Stimulated activated CD4-positive, alpha-beta T cell treated with anti-CD3 and anti-CD28 coated beads, Interleukin-4, amount 100 ng/mL, for 1 hour (primary cell): Measurements from ENCODE around the gene STON2.

Source experiments
- DNase-seq: peaks from one replicate; pipeline ENCODE4 v3.0.0-alpha.2; 2020

The STON2 gene

DNA sequence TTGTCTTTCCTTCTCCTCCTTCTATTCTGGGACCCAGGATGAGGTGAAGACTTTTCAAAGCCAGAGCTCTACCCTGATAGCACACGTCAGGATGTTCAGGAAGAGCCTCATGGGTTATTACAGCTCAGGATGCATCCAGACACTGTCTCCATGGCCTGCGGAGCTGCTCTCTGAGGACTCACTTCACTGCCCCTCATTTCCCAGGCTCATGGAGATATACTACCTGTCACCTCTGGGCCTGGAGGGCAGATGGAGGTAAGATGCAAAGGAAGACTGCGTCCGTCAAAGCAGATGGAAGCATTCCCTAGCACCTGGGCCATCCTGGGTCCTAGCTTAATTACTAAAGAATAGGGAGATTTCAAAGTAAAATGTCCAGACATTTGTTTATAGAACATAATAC is 32.6 kb downstream of the STON2 start:
- DNase-seq: no peak

DNA sequence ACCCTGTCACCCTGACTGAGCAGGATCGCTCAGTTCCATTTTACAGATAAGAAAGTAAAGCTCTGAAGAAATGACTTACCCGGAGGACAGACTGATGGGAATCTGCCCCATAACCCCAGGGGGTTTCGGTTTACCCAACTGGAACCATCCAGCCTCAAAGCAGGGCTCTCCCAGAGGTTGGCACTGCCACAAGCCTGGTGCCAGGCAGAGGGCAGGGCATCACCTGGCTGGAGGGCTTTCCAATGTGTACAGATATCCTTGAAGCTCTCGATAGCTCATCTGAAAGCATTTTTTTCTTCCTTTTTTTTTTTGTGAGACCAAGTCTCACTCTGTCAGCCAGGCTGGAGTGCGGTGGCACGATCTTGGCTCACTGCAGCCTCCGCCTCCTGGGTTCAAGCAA is 33.2 kb downstream of the STON2 start:
- DNase-seq: no peak

DNA sequence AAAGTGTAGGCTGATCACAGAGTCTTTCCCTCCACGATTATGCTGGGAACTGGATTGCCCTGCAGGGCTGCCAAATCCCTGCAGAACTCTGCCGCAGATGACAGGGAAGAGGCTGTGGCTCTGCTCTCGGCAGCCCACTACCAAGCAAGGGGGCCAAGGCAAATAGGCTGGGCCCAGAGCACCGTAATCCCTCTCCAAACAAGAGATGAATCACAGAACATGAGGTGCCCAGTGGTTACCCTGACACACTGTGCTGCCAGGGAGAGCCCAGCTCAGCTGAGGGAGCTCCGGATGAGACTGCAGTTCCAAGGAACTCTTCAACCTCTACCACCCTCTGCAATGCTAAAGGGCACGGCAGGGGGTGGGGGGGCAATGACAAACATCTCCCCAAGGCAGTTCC is 33.9 kb downstream of the STON2 start:
- DNase-seq: no peak

DNA sequence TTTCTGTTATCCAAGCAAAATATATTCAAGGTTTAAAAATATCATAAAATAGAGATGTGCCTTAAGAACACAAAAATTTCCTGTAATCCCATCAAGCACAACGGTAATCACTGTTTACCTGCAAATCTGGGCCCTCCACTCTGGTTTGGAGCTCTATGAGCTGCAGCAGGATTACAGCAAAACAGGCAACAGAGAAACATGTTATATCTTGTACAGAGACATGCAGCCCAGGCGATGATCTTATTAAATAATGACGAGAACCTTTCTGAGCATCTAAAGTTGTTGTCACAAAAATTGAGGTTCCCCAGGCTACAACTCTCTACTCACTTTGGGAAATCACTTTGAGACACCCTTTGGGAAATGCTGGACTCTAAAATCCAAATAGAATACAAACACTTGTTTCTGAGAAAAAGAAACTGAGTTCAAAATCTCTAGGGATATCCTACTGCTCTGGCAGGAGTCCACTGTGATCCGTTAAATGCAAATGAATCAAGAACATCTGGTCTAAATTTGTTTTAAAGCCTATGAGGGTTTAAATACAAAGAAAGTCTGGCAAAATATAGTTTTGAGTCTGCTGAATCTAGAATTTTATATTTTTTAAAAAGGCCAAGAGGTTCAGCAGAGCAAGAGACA is 36.3 kb downstream of the STON2 start:
- no peak for DNase-seq

DNA sequence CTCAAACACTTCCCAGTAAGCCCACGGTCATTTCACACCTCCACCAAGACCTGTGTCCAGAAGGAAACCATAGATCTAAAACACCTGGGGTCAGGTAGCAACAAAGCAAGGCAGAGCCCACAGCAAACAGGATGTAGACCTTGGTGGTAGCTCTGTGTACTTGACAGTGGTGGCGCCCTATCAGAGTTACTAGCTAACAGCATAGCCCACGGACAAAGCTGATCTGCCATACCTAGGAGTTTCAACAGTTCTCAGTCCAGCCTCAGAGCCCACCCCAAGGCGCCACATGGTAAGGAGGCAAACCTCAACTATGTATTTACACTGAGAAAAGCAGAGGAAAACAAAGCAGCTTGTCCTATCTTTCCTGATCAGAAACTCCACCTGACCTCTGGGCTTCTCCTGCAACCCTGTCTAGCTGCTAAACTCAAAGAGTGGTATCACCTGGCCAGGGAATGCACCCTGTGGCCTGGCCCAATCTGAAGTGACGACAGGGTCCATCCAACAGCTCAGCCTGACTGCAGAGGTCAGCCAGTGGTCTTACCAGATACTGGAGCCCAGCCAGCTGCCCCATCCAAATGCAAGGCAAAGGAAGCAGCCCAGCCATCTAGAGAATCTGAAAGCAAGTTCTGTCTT is 46.3 kb downstream of the STON2 start:
- DNase-seq: no peak

DNA sequence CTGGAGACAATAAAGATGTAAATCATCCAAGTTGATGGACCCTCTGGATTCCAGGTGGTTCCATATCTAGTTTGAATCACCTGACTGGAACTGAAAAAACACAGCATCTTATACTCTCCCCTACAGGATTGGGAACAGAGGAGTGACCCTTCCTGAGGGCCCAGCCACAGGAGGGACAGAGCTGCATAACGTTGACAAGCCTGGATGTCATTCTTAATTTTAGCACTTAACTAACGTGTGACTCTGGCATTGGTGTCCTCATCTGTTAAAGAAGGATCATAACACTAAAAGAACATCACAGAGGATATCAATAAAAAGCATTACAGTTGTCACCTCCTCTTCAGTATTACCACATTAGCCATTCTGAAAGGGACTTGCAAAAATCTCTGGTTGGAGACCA is 47.7 kb downstream of the STON2 start:
- DNase-seq: no peak

DNA sequence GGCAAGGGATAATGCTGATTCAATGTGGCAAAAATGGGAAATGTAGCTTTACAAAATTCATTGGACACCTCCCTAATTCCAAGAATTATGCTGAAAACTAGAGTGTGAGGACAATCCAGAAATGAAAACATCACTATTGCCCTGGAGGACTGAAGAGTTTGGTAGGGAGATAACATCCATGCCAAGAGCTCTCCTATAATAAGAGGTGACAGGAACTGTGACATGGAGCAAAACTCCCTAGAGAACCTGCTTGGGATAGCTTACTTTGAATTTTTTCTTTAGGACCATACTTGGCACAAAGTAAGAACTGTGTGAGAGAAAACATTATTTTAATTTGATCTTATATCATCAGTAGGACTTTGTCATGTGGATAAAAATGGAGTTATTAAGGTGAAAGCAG is 48.9 kb downstream of the STON2 start:
- DNase-seq: no peak

DNA sequence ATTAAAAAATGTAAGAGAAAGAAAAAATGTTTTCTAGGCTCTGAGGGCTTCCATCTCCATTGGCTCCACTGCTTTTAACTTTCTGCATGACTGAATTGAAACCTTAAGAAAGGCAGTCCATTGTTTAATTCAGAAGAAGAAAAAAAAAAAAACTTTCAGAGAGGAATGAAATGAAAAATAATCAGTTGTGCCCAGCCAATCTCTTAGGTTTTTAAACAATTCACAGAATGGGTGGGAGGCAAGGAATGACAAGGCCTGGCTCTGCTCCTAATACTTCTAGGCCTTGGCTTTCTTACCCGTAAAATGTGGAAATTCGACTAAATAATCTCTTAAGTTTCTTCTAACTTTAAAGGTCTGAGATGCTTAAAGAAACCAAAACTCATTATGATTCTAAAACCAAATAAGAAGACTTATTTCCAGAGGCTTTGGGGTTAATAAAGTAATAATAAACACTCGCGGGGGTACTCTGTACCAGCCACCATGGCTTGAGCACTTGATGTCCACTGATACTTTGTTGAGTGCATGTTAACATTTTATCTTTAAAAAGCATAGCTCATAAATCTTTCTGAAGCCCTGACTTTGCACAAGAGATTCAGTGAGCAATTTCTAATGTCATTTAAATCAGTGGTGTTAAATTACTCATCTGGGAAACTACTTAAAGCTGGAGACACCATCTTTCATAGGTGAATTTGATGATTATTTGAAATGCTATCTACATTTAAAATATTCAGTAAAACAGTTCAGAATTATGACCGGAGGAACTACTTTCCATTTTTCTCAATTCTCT is 49.6 kb downstream of the STON2 start:
- no peak for DNase-seq

DNA sequence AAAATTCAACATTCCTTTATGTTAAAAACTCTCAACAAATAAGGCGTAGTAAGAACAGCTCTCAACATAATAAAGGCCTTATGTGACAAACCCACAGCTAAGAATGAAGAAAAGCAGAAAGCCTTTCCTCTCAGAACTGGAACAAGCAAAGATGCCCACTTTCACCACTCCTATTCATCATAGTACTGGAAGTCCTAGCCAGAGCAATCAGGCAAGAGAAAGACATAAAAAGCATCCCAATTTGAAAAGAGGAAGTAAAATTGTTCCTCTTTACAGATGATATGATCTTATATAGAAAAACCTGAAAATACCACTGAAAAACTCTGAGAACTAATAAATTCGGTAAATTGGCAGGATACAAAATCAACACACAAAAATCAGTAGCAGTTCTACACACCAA is 52.1 kb downstream of the STON2 start:
- DNase-seq: no peak

DNA sequence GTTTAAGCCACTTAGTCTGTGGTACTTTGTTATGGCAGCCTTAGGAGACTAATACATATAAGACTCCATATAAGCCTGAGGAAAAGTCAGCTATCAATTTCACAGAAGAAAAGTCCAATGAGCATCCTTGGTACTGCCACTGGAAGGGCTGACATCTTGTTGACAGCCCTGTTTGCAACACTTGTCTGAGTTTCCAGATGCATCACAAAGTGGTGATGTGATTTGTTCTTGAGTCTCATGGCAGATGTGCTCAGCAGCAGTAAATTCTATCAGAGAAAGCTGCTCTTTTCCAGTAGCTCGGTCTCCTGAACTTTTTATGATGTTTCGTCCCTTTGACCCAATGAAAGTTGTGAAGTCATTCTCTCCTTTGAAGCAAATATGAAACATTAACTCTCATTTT is 54.3 kb downstream of the STON2 start:
- DNase-seq: no peak

DNA sequence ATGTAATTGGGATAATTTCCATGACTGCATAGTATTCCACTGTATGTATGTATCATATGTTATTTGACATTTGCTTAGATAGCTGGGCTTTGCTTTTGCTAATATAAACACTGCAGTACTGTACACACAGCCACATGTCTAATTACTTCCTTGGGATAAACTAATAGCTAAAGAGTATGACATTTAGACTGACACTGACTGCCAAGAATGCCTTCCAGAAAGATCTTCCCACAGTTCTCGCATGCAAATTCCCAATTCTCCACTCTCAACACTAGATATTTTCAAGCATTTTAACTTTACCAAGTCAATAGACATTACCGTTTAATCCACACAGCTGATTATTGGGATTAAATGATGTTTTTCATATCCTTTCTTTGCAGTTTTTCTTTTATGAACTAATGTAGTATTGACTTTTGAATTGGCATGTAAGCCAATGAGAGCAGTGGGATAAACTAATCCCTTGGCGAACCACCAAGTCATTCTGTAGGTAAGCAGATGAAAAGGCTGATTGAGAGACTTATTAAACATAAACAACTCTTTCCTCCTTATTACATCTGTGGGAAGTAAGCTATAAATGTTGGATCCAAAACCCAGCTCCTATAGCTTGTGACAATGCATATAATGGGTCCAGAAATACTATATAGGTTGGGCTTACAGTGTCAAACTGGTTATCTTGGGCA is 55.5 kb downstream of the STON2 start:
- no peak for DNase-seq

DNA sequence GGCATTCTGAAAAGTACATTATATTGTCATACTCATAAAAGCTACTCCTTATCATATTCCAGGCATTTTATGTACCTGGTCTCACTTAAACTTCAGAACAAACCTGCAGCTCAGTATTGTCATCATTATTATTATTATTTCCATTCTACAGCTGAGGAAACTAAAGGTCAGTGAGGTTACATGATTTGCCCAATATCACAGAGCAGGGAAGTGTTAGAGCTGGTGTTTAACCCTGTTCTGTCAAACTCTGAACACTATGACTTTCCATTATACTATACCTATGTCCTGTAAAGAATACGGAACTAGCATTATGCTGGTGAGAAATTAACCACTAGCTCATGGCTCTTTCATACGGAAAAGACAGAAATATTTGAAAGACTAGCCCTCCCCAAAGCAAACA is 56.4 kb downstream of the STON2 start:
- DNase-seq: no peak

DNA sequence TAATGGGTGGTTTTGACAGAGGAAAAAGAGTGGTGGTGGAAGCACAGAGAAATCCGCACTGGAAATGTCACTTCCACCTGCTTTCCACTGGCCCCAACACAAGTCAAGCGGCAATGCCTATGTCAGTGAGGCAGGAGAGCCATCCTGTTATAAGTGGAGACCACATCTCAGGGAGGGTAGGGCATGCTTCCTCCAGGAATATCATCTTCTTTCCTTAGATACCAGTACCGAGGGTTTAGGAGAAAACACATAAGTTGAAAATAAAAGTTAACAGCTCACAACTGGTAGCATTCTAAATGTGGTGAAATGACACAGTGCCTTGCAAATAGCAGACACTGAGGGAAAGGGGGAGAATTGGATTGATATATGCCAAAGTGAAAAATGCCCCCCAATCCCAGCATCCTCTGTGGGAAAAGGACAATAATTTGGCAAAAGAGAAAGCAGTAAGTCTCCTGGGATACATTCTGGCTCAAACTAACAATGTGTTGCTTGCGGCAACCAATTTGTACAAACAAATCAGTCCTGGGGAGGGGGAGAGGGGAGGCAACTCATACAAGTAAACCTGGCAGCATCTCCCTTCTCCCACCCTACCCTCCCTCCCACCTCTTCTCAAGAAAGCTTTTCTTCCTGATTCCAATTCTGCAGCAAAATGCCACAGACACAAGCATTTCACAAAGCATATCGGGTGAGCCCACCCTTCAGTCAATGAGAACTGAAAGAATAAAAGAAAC is 57.1 kb downstream of the STON2 start:
- no peak for DNase-seq

DNA sequence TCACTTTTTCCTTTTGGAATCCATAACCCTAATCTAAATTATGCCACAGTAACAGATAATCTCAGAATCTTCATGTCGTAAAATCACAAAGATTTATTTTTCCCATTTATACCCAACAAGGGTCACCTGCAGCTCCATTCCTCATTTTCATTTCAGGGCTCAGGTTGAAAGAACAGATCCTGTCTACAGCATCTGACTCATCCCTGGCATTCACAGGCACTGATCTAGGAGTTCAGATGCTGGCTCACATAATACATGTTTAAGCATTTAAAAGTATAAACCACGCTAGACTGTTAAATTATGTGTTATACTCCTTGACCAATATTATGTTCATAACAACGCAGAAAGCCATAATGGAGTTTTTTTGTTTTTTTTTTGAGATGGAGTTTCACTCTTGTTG is 58.3 kb downstream of the STON2 start:
- DNase-seq: no peak

DNA sequence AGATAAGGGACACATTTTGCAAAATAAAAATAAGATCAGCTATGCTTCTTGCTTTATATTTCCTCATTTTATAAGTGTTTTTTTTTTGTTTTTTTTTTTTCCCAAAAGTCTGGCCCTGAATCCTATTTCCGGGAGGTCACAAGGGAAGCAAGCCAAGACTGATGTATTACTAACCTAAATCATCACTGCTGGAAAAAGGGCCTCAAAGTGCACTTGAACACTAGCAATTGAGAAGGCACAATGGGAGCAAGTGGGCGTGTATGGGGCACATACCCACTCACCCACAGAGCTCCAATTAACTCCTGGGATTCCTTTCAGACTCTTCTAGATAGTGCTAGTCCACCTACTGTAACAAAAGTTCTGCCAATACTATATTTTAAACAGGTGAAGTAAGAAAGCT is 58.8 kb downstream of the STON2 start:
- no peak for DNase-seq

DNA sequence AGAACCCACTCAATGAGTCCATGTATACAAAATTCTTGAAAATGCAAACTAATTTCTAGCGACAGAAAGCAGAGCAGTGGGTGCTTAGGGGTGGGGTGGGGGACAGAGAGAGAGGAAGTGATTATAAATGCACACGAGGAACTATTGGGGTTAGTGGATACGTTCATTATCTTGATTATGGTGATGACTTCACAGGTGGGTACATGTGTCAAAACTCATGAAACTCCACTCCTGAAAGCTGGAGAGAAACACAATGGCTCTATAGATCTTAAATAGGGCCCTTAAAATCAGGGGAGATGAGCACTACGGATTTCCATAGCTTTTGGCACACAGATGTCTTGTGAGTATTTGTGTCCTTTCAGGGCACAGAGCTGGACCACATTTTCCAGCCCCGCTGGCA is 59.9 kb downstream of the STON2 start:
- DNase-seq: no peak

DNA sequence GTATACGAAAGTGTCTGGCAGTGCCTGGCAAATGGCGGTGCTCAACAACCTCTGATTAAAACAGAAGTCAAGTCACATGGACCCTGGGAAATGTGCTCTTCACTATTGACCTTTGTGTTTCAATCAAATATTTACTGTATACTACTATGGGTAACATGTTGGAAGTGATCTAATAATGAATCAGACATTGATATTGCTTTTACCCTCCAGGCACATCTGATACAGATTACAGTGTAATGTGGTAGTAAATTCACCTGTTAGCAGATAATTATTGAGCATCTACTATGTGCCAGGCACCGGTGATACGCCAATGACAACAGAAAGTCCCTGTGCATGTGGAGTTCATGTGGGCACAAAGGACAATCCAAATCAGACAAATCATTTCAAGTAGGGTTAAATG is 63.1 kb downstream of the STON2 start:
- no peak for DNase-seq

DNA sequence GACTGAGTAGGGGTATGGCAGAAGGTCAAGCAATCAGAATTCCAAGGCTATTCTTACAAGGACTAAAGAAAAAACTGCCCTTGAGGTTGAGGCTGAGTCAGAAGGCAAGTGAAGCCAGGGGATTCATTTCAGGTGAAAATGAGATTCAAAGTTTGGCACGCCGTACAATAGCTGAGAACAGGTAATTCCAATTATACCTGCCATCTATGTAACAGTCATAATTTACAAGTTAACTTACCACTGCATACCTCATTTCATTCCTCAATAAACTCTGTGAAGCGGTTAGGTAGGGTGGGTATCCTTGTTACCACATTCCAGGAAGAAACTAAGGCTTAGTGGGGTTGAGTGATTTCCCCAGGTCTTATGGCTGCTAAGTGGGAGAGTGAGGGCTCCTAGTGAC is 64.1 kb downstream of the STON2 start:
- DNase-seq: no peak

DNA sequence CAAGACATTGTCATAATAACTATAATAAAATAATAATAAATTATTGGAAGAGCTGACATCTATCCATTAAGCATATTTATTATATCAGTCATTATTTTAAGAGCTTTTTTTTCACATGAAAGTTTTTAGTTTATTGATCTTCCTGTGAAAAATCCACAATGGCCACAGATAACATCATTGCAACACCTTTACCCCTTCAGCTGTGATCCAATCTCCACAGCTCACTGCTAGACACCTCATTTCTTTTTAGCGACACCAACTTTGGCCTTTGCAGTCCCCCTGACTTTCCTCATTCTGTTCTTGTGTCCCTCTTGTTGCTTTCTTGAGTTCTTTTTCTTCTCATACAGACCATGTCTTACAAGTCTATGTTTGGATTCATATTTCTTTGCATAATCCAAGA is 67.4 kb downstream of the STON2 start:
- DNase-seq: no peak

DNA sequence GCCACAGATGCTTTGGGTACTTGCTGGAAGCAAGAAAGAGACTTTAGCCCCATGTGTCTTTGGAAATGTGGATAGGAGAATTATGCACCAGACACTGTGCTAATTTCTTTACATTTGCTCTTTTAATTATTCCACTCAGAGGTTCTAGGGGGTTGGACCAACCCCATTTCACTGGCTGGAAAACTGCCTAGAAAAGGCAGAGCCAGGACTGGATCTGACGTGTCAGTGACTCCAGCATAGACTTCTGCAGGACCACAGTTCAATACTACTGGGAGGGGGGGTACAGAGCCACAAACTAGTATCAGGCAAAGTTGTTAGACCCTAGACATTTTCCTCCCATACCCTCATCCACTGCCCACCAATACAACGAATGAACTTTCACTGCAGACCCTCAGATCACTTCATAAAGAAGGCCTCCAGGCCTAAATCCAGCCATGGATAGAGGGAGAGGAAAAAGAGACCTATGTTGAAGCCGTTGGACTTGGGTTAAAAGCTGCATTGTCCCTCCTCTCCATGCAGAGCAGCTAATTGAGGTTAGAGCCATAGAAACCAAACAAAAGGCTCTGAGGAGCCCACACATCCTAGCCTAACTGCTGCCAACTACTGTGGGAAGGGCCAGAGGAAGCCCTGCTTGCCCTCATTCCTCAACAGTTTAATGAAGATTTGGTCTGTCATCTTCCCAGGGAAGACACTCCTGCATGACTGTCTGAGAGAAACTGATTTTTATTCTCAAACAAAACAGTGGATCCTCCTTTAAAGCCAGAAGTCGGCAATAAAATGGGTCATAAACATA is 68.7 kb downstream of the STON2 start:
- no peak for DNase-seq

DNA sequence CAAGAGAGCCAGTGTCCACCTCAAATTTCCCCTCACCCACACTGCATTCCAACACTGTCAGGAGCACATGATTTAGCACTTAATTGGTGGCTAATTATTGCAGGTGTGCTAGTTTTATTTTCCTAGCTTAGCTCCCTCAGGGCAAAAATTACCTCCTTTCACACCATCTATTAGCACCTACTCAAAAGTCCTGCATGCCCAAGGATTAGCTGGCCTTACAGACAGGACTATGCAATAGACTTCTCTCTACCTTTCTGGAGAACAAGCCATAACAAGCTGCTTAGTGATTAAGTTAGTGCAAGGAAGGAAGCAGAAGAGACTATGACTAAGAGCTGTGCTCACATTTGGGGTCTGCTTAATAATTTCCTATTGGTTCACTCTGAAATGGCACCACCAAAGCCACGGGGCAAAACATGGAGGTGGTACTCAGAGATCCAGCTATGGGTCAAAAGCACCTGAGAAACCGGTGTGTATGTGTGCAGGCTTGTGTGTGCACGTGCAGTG is 69.5 kb downstream of the STON2 start:
- DNase-seq: no peak
